Endothelial cell (in vitro differentiated cells): Measurements from ENCODE around the gene ACAD10. TPM values are rescaled to one million over a fixed set of nuclear protein-coding genes. Genes with fewer than 3 reads are reported as not detected.

Experiments used
- DNase-seq: peaks from one replicate; pipeline ENCODE4 v3.0.0; 2021; ENCODE audit warnings: low spot score
- H3K27ac Mint-ChIP-seq: one replicate; pipeline ENCODE4 v1.8.0; 2021; ENCODE audit warnings: mixed read lengths, inconsistent platforms; ENCODE audit not compliant: unreplicated experiment
- H3K27me3 Mint-ChIP-seq: one replicate; pipeline ENCODE4 v1.8.0; 2021; ENCODE audit warnings: mild to moderate bottlenecking, moderate library complexity, mixed read lengths, inconsistent platforms; ENCODE audit not compliant: unreplicated experiment
- H3K36me3 Mint-ChIP-seq: one replicate; pipeline ENCODE4 v1.8.0; 2021; ENCODE audit warnings: mild to moderate bottlenecking, low read depth, mixed read lengths, inconsistent platforms; ENCODE audit not compliant: unreplicated experiment
- H3K4me1 Mint-ChIP-seq: one replicate; pipeline ENCODE4 v1.8.0; 2021; ENCODE audit warnings: mild to moderate bottlenecking, mixed read lengths, inconsistent platforms; ENCODE audit not compliant: unreplicated experiment
- H3K4me3 Mint-ChIP-seq: one replicate; pipeline ENCODE4 v1.8.0; 2021; ENCODE audit warnings: mild to moderate bottlenecking, mixed read lengths, inconsistent platforms; ENCODE audit not compliant: unreplicated experiment
- H3K9me3 Mint-ChIP-seq: one replicate; pipeline ENCODE4 v1.8.0; 2021; ENCODE audit warnings: mixed read lengths, inconsistent platforms; ENCODE audit not compliant: unreplicated experiment
- CTCF ChIP-seq: fragments of 200-600 bp; sonication (generic); IDR thresholded peaks from one replicate; pipeline ENCODE4 v1.5.0; 2021; ENCODE audit warnings: antibody characterized with exemption; ENCODE audit not compliant: unreplicated experiment
- total RNA-seq: library from RNA; stranded (reverse); fragmentation: NEBNext Ultra II Directional; extraction: Animal tissue kit (Norgen Biotek cat#: 25700); gene quantifications from one replicate; pipeline ENCODE4 v1.2.1, GENCODE V29; 2021; ENCODE audit not compliant: unreplicated experiment

ACAD10 gene
- total RNA-seq, 1 donor from 2014 or later = 26.8 TPM

- H3K4me1 Mint-ChIP-seq = no peaks in the 10 kb centered on the region
- no peak for TF ChIP-seq CTCF
- H3K9me3 Mint-ChIP-seq = no peaks in the 10 kb centered on the region
- peaks cover 23% of the 10 kb centered on the region for H3K36me3 Mint-ChIP-seq
- H3K4me3 Mint-ChIP-seq = no peak overlapping the region
- peaks cover 3% of the 10 kb centered on the region for H3K27me3 Mint-ChIP-seq
- no peak overlapping the region for H3K27ac Mint-ChIP-seq
- no peak for DNase-seq
These were observed 99.8 kb downstream of the ACAD10 start for GRCh38 chr12:111785651-111786050.

DNA sequence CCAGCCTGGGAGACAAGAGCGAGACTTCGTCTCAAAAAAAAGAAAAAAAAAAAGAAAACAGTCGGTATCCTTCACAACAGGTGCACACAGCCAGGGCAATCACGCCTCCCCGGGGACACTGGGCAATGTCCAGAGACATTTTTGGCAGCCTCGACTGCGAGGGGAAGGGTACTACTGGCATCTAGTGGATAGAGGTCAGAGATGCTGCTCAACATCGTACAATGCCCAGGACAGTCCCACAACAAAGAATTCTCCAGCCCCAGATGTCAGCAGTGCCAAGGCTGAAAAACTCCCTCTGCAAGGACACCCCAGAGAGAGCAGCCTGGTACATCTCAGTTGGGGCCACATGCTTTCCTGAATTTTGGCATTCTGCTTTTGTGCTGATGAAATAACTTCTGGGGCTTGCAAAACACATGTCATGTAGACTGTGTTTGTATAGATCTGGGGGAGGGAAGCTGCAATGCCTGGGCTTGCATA lies 102.4 kb downstream of the ACAD10 start:
- Mint-ChIP-seq H3K36me3 (peaks cover 21% of the 10 kb centered on the region), H3K27ac (no peak overlapping the region)

DNA sequence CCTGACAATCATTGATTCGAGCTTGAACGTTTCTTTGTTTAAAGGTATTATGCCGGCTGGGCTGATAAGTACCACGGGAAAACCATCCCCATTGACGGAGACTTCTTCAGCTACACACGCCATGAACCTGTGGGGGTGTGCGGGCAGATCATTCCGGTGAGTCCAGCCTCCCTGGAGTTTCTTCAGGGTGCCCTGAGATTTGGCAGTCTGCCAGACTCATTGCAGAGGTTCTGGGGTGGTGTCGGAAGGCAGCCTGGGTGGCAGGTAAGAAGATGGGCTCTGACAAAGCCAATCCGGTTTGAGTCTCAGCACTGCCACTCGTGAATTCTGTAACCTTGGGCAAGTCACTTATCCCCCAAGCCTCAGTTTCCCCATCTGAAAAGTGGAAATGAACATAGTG lies 103.9 kb downstream of the ACAD10 start:
- no peak for TF ChIP-seq CTCF
- Mint-ChIP-seq H3K4me1 (no peaks in the 10 kb centered on the region), H3K27ac (no peak overlapping the region), H3K27me3 (peaks cover 2% of the 10 kb centered on the region), H3K4me3 (no peak overlapping the region), H3K36me3 (peaks cover 22% of the 10 kb centered on the region), H3K9me3 (no peaks in the 10 kb centered on the region)
- DNase-seq = no peak

More for the DNA sequence above, 102.4 kb downstream of the ACAD10 start:
- Mint-ChIP-seq H3K9me3 (no peaks in the 10 kb centered on the region), H3K4me3 (peak overlapping the region; percentile 56), H3K4me1 (no peaks in the 10 kb centered on the region), H3K27me3 (peaks cover 3% of the 10 kb centered on the region)
- no peak for DNase-seq
- no peak for TF ChIP-seq CTCF

- no peaks in the 10 kb centered on the region for H3K4me1 Mint-ChIP-seq
- no peak for DNase-seq
- no peak overlapping the region for H3K4me3 Mint-ChIP-seq
- H3K27me3 Mint-ChIP-seq = peaks cover 2% of the 10 kb centered on the region
- H3K9me3 Mint-ChIP-seq = no peaks in the 10 kb centered on the region
- H3K36me3 Mint-ChIP-seq = peaks cover 17% of the 10 kb centered on the region
- no peak for TF ChIP-seq CTCF
- no peak overlapping the region for H3K27ac Mint-ChIP-seq
These were observed 105.7 kb downstream of the ACAD10 start for GRCh38 chr12:111791507-111791906.

- no peak for DNase-seq
- Mint-ChIP-seq H3K27ac (no peak overlapping the region), H3K4me3 (peak overlapping the region; percentile 56), H3K4me1 (no peaks in the 10 kb centered on the region), H3K9me3 (no peaks in the 10 kb centered on the region), H3K27me3 (peaks cover 2% of the 10 kb centered on the region), H3K36me3 (peaks cover 20% of the 10 kb centered on the region)
- TF ChIP-seq CTCF = no peak
These were observed 106.5 kb downstream of the ACAD10 start for GRCh38 chr12:111792155-111792855.
